A673 (cell line): ENCODE results near the gene SYT7.

Experiments used
- EZH2 ChIP-seq: fragments of 200-600 bp; sonication (generic); IDR thresholded peaks from 2 replicates; pipeline ENCODE4 v1.6.1; 2017; ENCODE audit warnings: borderline replicate concordance, low read depth, mild to moderate bottlenecking, mixed read lengths, antibody characterized with exemption, low read length; ENCODE audit not compliant: poor library complexity, severe bottlenecking
- TF ChIP-seq, protein P1 (sequence below): fragments of 300-800, 200-600 bp; sonication (generic); conservative IDR thresholded peaks from 2 replicates; pipeline ENCODE4 v1.5.1; 2017; ENCODE audit warnings: low read depth, mild to moderate bottlenecking, antibody characterized with exemption, low read length, moderate library complexity, mixed read lengths

DNA sequence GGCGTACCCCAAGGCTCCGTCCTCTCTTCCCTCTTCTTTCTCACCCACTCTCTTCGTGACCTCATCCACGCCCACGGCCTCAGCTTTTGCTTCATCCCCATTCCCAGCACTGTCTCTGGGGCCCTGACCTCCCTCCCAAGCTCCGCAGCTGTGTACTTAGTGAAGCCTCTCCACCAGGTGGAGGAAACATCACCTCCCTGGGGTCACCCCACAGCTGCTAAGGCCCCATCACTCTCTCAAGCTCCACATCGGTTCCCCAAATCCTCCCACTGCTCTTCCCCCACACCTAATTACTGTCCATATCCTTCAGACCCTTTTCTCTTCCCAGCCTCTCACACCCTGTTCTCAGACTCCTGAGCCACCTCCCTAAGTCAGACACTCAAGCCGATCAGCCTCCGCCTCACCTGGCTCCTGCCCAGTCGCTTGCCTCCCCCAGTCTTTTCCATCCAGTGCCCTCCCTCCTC lies 7.9 kb upstream of the SYT7 start:
- TF ChIP-seq, protein P1, sequence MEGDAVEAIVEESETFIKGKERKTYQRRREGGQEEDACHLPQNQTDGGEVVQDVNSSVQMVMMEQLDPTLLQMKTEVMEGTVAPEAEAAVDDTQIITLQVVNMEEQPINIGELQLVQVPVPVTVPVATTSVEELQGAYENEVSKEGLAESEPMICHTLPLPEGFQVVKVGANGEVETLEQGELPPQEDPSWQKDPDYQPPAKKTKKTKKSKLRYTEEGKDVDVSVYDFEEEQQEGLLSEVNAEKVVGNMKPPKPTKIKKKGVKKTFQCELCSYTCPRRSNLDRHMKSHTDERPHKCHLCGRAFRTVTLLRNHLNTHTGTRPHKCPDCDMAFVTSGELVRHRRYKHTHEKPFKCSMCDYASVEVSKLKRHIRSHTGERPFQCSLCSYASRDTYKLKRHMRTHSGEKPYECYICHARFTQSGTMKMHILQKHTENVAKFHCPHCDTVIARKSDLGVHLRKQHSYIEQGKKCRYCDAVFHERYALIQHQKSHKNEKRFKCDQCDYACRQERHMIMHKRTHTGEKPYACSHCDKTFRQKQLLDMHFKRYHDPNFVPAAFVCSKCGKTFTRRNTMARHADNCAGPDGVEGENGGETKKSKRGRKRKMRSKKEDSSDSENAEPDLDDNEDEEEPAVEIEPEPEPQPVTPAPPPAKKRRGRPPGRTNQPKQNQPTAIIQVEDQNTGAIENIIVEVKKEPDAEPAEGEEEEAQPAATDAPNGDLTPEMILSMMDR, result no peak
- no peak for TF ChIP-seq EZH2
